GM18502 (cell line): Measurements from ENCODE around the gene SLC35D2.
"Not testable (repeated sequence)": the region's sequence is repeated elsewhere in the genome, so short reads cannot be mapped to it uniquely, and the experiment has no call there.

Experiments used
- ATAC-seq: cut with Tn5 transposase; IDR thresholded peaks from one replicate; pipeline ENCODE4 v1.9.1; 2021; ENCODE audit warnings: mild to moderate bottlenecking; ENCODE audit not compliant: unreplicated experiment, poor library complexity

Gene SLC35D2

DNA sequence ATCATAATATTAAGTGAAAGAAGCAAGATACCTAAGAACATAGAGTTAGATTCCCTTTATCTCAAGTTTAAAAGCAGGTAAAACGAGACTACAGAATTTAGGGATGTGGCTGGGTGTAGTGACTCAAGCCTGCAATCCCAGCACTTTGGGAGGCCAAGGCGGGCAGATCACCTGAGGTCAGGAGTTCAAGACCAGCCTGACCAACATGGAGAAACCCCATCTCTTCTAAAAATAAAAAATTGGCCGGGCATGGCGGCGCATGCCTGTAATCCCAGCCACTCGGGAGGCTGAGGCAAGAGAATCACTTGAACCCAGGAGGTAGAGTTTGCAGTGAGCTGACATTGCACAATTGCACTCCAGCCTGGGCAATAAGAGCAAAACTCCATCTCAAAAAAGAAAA is 21.4 kb downstream of the SLC35D2 start:
- ATAC-seq: not testable (repeated sequence)

DNA sequence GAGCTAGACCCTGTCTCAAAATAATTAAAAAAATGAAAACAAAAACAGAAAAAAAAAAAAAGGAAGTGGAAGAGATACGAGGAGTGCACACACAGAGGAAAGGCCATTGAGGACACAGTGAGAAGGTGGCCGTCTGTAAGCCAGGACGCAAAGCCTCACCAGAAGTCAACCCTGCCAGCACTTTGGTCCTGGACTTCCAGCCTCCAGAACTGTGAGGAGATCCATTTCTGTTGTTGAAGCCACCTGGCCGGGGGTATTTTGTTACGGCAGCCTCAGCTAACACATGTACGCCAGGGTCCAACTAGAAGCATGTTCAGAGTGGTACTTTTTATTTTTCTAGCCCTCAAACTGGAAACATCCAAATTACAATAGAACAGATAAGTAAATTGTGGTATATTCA is 21.8 kb downstream of the SLC35D2 start:
- ATAC-seq: no peak

DNA sequence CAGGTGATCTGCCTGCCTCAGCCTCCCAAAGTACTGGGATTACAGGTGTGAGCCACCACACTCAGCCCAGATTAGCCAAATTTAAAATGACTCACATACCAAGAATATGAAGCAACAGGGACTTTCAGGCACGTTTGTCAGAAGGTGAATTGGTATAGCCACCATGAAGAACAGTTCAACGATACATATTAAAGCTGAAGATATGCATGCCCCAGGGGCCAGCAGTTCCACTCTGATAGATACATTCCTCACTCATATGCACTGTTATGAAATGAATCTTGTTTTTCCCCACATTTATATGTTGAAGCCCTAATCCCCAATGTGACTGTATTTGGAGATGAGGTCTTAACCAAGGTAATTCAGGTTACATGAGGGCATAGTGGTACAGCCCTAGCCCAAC is 22.5 kb downstream of the SLC35D2 start:
- no peak for ATAC-seq

DNA sequence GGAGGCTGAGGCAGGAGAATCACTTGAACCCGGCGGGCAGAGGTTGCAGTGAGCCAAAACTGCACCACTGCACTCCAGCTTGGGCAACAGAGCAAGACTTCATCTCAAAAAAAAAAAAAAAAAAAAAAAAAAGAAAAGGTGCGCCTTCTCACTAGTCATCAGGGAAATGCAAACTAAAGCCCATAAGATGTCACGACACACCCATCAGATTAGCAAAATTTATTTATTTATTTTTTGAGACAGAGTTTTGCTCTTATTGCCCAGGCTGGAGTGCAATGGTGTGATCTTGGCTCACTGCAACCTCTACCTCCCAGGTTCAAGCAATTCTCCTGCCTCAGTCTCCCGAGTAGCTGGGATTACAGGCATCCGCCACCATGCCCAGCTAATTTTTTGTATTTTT is 23.0 kb downstream of the SLC35D2 start:
- ATAC-seq: not testable (repeated sequence)

DNA sequence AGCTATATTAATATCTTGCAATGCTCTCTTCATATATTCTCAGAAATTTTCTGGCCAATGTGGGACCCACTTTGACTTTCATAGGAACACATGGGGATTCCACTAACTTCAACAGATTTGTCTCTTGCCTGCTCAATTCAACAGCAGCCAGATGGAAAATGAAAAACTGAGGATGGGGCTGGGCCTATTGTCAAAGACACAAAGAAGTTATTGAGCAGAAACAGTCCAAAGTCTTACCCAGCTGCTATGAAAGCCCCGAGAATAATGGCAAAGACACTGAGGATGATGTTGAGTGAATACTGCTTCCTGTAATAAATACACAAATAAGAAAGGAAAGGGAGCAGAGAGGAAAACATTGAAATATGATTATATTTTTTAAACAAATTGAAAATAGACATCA is 32.6 kb downstream of the SLC35D2 start:
- no peak for ATAC-seq

DNA sequence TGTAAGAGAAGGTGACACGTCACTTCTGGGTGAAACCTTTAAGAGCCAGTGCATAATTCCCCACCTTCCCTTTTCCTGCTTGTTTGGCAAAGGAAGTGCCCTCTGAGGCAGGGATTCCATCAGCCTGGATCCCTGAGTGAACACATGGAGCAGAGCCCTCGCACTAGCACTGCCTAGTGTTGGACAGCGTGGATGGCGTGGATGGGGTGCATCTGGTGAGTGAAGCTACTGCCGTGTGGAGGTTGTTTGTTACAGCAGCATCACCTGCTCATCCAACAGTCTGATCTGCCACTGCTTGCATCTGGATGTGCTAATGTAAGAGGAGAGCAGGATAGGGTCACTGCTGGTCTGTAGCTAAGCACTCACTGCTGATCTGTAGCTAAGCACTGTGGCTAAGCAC is 35.2 kb downstream of the SLC35D2 start:
- ATAC-seq: no peak

DNA sequence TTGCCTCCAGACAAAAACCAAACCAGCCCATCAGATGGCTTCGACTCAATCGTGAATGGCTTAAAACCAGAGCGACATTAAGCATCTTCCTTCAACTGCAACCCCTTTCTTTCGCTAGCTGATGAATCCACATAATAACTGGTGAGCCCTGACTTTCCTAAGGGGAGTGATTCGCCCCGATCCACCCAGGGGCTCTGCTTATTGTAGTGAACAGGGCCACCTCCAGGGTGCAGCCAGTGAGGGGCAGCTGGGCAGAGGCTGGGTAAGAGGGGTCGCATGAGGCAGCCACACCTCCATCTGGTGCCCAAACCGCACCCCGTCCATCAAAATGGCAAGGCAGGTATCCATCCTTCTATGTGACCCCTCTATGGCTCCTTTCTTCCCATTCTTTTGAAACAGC is 38.0 kb downstream of the SLC35D2 start:
- ATAC-seq: no peak

DNA sequence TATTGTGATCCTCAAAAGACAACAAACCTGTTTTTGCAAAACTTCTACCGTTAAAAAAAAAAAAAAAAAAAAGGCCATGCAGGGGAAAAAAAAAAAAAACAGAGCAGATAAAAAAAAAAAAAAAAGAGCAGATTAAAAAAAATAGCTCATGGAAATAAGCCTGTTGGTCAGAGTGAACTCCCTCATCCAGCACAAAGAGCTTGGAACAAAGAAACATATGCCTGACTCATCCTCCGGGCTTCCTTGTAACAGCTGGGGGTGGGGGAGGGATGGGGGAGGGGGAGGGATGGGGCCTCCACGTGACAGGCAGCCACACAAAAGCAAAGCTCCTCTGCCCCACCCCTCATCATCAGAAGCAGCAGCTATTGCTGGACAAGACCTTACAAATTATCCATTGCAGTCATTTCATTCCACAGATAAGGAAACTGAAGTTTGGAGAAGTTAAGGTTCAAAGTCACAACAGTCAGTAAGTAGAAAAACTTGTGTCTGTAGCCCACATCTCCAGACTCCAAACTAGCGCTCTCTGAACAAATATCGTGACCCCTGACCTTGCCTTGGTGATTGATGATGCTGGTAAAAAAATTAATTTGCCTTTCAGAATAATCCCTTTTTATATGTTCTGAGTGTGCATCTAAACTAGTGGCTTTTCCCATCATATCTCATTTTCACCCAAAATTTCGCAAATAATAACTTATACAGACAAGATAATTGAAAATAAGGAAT is 38.9 kb downstream of the SLC35D2 start:
- ATAC-seq: no peak

DNA sequence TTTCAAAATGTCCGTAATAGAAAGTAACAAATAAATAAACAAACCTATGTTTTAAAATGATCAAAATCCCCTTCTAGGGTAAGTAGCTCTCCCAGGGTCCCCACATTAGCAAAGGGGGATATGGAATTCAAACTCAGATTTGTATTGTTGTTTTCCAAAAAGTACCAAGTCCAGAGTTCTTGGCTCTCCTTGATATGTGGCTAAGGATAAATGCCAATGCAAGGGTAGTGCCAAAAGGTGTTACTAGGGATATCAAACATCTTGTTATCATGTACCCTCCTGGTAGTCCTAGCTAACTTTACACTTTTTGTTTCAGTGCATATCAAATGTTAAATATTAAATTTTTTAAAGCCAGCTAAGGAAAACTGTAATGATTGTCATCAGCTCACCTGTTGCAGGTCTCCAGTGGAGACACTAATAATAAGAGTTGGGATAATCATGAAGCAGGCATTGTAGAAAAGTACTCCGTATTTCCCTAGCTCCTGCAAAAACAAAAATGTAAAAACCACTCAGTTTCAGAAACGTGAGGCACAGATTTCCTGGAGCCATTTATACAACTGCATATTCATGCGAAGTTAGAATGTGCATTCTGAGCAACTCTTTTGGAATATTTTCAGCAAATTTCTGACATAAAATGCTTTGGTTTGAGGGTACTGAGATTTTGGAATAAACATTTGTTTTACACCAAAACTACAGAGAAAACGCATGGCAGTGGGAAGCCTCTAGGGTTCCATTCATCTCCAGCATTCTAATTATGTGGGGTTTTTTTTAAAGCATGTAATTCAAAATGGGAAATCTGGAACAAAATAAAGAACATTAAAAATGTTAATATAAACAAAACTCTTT is 39.8 kb downstream of the SLC35D2 start:
- ATAC-seq: no peak

DNA sequence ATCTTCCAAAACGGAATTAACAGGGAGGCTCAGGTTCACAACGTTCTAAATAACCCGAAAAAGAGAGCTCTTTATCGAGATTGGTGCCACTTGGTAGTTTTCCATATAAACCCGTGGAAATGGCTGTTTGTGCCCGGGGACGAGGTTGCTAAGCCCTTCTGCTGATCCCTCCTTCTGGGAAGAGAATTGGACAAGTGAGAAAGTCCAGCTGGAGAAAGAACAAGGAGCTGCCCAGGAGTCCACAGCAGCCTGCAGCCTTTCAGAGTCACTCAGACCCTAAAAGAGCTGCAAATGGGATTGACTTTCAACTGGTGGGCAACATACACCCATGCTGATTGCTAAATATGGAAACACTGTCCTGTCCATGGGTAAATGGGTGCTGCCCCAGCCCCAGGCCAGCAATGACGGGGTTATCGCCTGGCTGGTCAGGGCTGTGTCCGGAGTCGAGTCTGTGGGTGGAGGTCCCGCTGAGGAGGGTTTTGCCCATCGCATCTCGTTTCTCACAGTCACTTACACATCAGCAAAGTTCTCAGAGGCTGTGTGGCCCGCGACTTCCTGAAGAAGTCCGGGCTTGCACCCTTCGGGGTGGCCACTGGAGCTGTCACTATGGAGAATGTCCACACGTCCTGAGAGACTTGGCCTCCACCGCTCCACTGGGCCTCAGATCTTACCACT is 40.8 kb downstream of the SLC35D2 start:
- ATAC-seq: no peak

DNA sequence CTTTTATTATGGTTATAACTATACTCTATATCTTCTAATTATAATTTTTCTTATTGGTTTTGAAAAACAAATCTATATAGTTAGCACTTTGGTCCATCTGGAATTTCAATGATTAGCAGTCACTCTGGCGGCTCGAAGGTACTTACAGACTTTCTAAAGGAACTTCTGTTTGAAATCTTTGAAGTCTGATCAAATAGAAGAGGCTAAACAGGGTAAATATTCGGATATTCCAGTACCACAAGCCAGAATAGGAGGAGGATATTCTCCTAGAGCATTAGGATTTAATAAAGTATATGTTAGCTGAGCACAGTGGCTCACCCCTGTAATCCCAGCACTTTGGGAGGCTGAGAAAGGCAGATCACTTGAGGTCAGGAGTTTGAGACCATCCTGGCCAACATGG is 42.8 kb downstream of the SLC35D2 start:
- no peak for ATAC-seq

DNA sequence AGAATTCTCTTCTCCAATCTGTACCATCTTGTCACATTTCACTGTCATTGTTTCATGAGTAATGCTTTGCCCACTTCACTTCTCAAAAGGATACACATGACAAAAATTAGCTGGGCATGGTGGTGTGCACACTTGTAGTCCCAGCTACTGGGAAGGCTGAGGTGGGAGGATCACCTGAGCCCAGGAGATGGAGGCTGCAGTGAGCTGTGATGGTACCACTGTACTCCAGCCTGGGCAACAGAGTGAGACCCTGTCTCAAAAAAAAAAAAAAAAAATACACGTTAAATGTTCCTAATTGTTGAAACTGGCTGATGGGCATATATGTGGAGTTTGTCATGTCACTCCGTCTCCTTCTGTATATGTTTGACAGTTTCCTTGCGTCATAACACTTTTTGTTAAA is 45.2 kb downstream of the SLC35D2 start:
- no peak for ATAC-seq

DNA sequence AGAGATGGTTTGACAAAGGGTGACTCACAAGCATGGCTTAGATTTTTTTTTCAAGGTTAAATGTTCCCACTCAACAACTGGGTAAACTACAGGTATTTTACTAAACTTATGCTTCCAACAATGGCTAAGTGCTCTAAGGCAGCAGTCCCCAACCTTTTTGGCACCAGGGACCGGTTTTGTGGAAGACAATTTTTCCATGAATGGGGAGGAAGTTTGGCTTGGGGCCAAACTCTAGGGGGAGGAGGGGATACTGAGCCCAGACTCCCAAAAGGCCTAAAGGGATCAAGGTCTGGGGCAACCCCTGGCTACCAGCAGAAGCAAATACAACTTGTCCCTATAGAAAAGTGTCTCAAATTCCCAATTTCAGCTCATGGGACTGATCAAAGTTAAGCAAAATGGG is 49.6 kb downstream of the SLC35D2 start:
- no peak for ATAC-seq

DNA sequence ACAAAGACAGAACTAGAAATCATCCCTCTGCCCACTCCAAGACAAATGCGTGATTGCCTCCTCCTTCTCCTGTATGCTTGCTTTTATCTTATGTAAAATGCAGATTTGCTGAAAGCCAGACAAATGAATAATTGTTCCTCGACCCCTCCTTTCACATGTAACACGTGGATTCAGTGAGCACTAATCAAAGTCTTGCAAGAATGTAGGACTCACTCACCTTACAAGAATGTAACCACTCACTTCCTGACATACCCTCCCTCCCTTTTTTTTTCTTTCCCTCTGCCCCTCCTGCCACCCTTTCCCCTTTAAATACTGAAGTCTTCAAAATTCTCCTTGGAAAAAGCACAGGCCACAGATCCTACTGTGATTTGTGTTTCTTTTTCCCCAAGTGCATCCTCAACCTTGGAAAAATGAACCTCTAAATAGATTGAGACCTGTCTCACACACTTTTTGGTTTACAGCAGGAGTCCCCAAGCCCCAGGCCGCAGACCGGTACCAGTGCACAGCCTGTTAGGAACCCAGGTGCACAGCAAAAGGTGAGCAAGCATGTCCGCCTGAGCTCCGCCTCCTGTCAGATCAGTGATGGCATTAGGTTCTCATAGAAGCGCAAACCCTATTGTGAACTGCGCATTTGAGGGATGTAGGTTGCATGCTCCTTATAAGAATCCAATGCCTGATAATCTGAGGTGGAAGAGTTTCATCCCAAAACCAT is 52.1 kb downstream of the SLC35D2 start:
- no peak for ATAC-seq

DNA sequence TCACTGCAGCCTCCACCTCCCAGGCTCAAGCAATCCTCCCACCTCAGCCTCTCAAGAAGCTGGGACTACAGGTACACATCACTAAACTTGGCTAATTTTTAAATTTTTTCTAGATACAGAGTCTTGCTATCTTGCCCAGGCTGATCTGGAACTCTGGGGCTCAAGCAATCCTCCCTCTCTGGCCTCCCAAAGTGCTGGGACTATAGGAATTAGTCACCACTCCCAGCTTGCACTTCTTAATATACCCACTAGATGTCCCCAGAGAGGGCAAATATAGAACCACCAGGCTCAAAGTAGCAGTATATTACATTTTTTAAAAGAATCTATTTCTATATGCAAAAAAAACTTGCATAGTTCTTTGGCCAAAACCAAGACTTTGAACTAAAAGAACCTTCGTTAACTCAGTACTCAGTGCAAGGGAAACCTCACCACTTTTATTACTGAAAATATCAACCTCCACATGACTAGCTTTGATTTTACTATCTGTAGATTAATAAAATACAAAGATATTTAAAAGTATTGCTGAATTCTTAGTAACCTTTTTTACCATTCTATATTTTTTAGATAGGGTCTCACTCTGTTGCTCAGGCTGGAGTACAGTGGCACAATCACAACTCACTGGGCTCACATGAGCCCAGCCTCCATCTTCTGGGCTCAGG is 55.7 kb downstream of the SLC35D2 start:
- peak; percentile 48 for ATAC-seq

DNA sequence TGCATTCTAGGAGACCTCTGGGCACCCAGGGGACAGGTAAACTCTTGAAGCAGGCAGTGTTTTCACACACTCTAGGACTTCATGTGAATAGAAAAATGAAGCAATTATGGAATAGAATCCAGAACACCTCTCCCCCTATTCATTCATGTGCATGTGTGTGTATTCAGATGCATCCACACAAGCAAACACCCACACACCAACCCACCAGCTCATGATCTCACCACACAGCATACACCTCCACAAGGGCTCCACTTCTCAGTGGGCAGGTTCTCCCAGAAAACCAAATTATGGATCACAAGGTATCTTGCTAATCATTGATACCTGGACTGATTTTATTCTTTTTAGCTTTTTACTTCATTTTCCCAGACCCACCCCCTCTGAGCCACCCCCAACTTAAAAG is 60.3 kb downstream of the SLC35D2 start:
- ATAC-seq: no peak

DNA sequence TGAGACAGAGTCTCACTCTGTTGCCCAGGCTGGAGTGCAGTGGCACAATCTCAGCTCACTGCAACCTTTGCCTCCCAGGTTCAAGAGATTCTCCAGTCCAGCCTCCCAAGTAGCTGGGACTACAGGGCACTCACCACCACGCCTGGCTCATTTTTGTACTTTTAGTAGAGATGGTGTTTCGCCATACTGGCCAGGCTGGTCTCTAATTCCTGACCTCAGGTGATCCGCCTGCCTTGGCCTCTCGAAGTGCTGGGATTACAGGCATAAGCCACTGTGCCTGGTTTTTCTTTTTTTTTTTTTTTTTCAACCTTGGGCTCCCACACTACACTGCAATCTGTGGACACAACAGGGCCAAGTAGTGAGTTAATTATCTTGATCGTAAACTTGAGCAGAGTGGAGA is 60.8 kb downstream of the SLC35D2 start:
- ATAC-seq: not testable (repeated sequence)

DNA sequence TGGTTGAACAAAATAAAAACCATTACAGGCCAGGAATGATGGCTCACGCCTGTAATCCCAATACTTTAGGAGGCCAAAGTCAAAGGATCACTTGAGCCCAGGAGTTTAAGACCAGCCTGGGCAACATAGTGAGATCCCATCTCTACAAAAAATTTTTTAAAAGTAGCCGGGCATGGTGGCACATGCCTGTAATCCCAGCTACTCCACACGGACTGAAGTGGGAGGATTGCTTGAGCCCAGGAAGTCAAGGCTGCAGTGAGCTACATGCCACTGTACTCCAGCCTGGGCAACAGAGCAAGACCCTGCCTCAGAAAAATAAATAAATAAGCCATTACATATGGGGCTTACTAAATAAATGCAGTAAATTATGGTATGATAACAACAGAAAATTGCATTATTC is 61.3 kb downstream of the SLC35D2 start:
- not testable (repeated sequence) for ATAC-seq

DNA sequence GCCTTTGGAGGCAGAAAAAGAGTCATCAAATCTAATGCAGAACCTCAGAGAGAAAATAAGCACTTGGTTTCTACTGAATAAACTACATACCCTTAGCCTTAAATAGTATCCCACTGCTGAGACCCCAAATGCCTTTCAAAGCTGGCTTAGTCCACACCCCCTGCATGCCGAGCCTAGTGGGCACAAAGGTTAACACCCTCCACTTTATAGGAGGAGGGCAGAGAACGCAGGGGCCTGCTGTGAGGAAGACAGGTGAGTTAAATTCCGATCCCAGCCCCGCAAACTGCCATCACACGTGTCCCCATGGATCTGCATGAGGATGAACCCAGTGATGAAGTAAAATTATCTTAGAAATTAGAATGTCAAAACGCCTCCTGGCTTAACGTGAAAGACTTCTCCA is 62.0 kb downstream of the SLC35D2 start:
- no peak for ATAC-seq

DNA sequence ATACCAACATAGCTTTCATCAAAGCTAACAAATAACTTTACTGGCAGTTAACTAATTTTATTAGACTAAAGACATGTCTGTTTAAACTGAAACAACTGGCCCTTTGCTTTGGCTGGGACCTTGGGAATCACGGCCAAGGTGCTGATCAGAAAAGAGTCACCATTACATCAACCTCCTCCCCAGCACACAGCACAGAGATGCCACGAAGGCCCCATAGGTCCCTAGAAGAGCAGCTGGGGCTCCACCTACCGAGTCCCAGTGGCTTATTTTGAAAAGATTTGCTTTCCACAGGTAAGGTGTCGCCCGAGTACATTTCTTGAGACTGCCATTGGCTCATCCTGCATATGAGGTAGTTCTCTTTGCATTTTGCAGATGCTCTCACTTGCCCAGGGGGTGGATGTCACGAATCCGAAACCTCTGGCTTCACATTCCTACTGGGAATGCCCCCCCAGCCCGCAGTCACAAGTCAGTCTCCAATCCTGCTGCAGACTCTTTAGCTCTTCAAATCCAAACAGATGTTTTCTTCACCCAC is 62.7 kb downstream of the SLC35D2 start:
- ATAC-seq: no peak
